ES-I3 (cell line): Measurements from ENCODE around the gene TNRC18.

ENCODE experiments used
- H3K36me3 ChIP-seq: 2 replicates; pipeline ENCODE4 v1.6.1; 2013; ENCODE audit warnings: mild to moderate bottlenecking, low read length, control low read depth, moderate library complexity; ENCODE audit not compliant: insufficient read depth
- H3K4me1 ChIP-seq: 2 replicates; pipeline ENCODE4 v1.6.1; 2013; ENCODE audit warnings: mild to moderate bottlenecking, control low read depth, low read length; ENCODE audit not compliant: insufficient read depth
- H3K9ac ChIP-seq: 2 replicates; pipeline ENCODE4 v1.6.1; 2013; ENCODE audit warnings: low read depth, mild to moderate bottlenecking, low read length, moderate library complexity
- H3K9me3 ChIP-seq: 2 replicates; pipeline ENCODE4 v1.6.1; 2013; ENCODE audit warnings: mild to moderate bottlenecking, low read length, moderate library complexity; ENCODE audit not compliant: control insufficient read depth, insufficient read depth

The TNRC18 gene

DNA sequence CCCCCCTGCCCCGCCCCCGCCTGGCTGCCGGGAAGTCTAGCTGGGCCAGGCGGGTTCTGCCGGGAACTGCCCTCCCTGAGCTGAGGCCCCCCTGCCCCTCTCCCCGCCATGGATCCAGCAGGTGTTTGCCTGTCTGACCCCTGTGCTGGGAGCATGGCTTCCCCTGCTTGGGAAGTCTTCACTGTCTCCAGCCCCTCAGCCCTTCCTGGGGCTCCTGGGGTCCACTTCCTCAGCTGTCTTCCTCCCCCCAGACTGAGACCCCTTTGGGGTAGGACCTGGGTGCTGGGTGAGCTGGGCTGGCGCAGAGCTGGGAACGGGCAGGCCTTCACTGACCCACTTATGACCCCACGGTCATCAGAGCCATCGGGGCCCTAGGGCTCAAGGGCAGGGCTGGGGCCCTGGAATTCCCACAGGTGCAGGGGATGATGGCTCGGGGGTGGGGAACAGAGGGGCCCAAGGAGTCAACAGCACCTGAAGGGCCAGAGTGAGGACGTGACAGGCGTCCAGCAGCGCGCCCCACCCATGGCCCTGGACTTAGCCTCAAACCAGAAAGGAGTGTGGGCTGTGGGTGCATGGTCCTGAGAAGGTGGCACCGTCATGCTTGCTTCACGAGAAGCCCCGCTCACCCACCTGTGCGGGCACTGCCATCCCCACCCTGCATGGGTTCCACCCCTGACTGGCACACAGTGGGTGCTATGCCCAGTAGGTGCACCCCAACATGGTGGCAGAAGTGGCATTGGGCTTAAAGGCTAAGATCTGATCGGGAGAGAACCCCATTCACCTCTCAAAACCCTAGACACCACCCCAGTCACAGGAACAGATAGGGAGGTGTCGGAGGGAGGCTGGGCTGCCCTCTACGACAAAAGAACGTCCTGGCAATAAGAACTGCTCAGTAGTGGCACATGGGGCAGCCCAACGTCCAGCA lies 16.2 kb upstream of the TNRC18 start:
- Histone ChIP-seq H3K9me3 (no peaks in the 10 kb centered on the region), H3K4me1 (no peaks in the 10 kb centered on the region; the same call in 1 of the 2 replicates), H3K9ac (no peak overlapping the region), H3K36me3 (no peaks in the 10 kb centered on the region; the same call in 1 of the 2 replicates)

DNA sequence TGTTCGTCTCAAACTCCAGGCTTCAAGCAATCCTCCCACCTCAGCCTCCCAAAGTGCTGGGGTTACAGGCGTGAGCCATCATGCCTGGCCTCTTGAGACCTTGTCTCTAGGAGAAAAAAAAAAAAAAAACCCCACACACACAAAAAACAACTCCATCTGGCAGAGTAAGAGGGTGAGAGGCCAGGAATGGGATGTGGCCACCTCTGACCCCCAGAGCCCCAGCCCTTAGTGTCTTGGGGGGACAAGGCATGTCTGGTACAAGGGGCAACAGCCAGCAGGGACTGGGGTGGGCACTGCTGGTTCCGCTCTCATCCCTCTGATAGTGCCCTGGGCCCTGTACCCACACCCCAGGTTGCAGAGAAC lies 15.6 kb upstream of the TNRC18 start:
- H3K9ac ChIP-seq = no peak overlapping the region
- no peaks in the 10 kb centered on the region; the same call in 1 of the 2 replicates for H3K36me3 ChIP-seq
- no peaks in the 10 kb centered on the region; the same call in 1 of the 2 replicates for H3K4me1 ChIP-seq
- no peaks in the 10 kb centered on the region for H3K9me3 ChIP-seq

DNA sequence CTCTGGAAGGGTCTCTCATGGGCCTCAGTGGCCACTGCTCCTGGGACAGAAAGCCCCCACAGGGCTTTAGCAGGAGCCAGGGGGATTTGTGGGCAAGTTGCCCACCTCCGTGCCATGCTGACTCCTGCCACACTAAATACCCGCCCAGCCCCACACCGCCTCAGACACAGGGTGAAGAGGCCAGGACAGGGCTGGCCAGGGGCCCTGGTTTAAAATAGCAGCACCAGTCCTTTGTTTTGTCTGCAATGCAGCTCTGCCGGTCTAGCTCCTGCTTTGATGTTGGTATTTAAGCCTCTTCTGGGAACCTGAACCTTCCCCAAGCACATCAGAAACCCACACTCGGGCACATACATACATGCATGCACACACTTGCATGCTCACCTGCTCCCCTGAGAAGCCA lies 14.4 kb upstream of the TNRC18 start:
- H3K9me3 ChIP-seq = no peaks in the 10 kb centered on the region
- peaks cover 2% of the 10 kb centered on the region; the same call in 1 of the 2 replicates for H3K36me3 ChIP-seq
- no peak overlapping the region for H3K9ac ChIP-seq
- H3K4me1 ChIP-seq = no peaks in the 10 kb centered on the region; the same call in 1 of the 2 replicates

DNA sequence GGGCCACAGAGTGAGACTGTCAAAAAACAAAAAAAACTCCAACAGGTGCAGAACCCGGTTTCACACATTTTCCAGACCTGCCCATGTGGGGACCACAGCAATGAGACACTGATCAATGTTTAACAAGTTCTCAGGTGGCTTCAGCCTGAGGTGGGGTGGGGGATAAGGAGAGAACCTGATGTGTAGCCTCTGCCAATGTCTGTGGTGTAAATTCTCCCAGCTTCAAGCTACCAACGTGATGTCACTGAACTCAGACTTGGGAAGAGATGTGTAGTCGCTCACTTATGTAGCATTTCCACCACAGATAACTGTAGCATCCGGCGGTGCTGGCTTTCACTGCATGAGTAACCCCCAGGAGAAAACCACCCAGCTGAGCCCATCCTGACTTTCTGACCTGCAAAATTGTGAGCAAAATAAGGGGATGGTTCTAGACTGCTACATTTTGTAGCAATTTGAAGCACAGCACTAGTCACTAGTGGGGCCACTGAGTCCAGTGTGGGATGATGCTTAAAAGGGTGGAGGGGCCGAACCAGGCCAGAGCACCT lies 13.8 kb upstream of the TNRC18 start:
- H3K9me3 ChIP-seq = no peaks in the 10 kb centered on the region

DNA sequence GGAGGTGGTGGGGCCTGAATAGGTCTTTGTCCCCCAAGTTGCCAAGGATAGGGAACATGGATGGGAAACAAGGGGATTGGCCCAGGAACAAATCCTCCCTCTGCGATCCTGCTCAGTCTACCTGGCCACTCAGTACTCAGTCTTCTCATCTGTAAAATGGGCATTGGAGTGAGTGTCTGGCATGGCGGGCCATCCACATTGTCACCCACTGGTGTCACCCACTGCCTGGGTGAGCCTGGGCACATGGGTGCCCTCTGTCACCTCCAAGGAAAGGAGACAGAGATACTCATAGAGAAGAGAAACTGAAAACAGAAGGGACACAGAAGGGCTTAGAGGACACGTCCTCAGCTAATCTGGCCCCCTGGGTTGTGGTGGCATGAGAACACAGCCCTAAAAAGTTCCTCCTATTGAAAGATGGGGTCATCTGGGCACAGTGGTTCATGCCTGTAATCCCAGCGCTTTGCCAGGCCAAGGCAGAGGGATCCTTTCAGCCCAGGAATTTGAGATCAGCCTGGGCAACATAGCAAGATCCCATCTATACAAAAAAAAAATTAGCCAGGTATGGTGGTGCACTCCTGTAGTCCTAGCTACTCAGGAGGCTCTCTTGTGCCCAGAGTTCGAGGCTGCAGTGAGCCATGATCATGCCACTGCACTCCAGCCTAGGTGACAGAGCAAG lies 12.5 kb upstream of the TNRC18 start:
- Histone ChIP-seq H3K9me3 (no peaks in the 10 kb centered on the region), H3K4me1 (no peaks in the 10 kb centered on the region; the same call in 1 of the 2 replicates), H3K36me3 (peaks cover 2% of the 10 kb centered on the region; the same call in 1 of the 2 replicates), H3K9ac (no peak overlapping the region)

More for the DNA sequence above, 13.8 kb upstream of the TNRC18 start:
- H3K9ac ChIP-seq = no peak overlapping the region
- H3K4me1 ChIP-seq = no peaks in the 10 kb centered on the region; the same call in 1 of the 2 replicates
- peaks cover 2% of the 10 kb centered on the region; the same call in 1 of the 2 replicates for H3K36me3 ChIP-seq

DNA sequence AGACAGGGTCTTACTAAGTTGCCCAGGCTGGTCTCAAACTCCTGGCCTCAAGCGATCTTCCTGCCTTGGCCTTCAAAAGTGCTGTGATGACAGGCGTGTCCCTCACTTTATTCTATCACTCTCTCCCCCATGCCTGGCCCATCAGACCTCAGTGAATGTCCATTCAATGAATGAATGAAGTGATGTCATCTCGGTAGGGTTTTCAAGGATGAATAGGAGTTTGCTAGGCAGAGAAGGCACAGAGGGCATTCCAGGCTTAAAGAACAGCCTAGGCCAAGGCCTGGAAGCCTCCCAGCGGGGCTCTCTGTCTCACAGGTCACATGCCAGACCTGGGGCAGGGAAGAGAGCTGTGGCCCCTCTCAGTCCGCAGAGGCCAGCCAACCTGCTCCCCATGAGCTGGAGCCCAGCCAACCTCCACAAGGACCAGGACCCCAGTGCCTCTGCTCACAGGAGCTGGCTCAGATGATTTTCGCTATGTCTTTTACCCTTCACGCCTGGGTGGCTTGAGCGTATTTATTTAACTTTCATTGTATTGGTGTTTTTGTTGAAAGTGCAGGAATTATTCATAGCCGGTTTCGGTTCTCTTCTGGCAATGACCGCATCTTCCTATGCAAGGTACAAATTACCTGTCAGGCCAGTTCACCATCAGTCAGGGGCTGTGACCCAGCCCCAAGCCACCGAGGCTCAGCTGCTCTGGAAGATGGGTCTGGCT lies 11.8 kb upstream of the TNRC18 start:
- H3K9me3 ChIP-seq = no peaks in the 10 kb centered on the region

DNA sequence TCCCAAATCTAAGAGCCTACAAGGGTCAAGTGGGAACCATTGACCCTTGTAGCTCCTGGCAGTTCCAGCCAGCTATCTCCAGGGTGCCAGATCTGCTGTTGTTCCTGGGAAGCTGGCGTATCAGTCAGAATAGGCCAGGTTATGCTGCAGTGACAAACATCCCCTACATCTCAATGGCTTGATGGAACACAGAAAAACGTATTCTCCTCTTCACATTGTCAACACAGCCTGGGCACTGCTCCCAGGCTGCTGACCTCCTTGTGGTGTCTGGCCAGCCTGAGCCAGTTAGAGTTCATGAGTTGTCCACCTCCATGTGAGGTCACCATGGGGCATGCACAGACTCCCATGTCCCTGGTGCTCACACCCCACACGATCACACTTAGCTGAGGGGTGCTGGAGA lies 9.5 kb upstream of the TNRC18 start:
- Histone ChIP-seq H3K36me3 (peaks cover 2% of the 10 kb centered on the region; the same call in 1 of the 2 replicates), H3K9ac (no peak overlapping the region)

More for the DNA sequence above, 11.8 kb upstream of the TNRC18 start:
- H3K4me1 ChIP-seq = no peaks in the 10 kb centered on the region; the same call in 1 of the 2 replicates
- peaks cover 2% of the 10 kb centered on the region; the same call in 1 of the 2 replicates for H3K36me3 ChIP-seq
- no peak overlapping the region for H3K9ac ChIP-seq

DNA sequence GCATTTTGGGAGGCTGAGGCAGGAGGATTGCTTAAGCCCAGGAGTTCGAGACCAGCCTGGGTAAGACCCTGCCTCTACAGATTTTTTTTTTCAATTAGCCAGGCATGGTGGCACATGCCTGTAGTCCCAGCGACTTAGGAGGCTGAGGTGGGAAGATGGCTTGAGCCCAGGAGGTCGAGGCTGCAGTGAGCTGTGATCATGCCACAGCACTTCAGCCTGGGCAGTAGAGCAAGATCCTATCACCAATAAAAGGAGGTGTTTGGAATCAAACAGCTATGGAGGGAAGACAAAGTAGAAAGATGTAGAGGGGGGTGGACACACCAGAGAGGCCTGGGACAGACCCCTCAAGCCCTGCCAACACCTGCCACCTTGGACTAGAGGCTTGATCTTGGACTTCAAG lies 9.1 kb upstream of the TNRC18 start:
- H3K4me1 ChIP-seq = no peaks in the 10 kb centered on the region; the same call in 1 of the 2 replicates
- H3K9ac ChIP-seq = no peak overlapping the region
- H3K9me3 ChIP-seq = no peaks in the 10 kb centered on the region
- H3K36me3 ChIP-seq = peaks cover 2% of the 10 kb centered on the region; the same call in 1 of the 2 replicates

More for the DNA sequence above, 9.5 kb upstream of the TNRC18 start:
- Histone ChIP-seq H3K4me1 (no peaks in the 10 kb centered on the region; the same call in 1 of the 2 replicates), H3K9me3 (no peaks in the 10 kb centered on the region)

DNA sequence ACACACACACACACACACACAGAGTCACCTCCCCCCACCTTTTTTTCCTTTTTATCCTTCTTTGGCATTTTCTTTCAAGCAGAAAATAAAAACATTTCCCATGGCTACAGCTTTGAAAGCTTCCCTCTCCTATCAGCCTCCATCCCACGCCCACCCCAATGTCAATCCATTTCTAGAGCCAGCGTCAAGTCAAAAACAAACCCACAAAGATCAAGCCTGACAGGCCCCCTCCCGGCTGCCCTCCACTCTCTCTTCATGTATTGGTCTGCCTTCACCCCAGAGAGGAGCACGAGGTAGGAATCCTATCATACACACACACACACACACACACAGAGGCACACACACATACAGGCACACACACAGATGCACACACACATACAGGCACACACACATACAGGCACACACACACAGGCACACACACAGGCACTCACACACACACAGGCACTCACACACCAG lies 8.0 kb upstream of the TNRC18 start:
- no peak overlapping the region for H3K9ac ChIP-seq
- H3K9me3 ChIP-seq = no peaks in the 10 kb centered on the region
- no peaks in the 10 kb centered on the region; the same call in 1 of the 2 replicates for H3K4me1 ChIP-seq
- peaks cover 2% of the 10 kb centered on the region; the same call in 1 of the 2 replicates for H3K36me3 ChIP-seq

DNA sequence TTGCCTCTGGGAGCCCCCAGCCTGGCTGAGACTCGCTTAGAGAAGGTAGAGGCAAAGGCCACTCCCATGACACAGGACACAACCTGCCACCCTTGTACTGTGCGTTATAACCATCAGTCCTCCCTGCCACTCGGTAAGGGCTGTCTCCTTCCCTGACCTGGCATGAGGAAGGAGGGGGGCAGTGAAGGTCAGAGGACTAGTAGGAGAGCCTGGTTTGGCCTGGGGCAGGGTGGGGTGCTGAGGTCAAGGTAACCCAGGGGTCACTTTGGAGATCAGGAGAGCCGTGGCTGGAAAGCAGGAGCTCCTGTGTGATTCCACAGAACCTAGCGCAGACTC lies 6.9 kb upstream of the TNRC18 start:
- H3K9ac ChIP-seq = no peak overlapping the region
- H3K4me1 ChIP-seq = no peaks in the 10 kb centered on the region; the same call in 1 of the 2 replicates
- no peaks in the 10 kb centered on the region for H3K9me3 ChIP-seq
- 0 out of 2 replicates have a peak, but pooled peaks cover 2% of the 10 kb centered on the region for H3K36me3 ChIP-seq

DNA sequence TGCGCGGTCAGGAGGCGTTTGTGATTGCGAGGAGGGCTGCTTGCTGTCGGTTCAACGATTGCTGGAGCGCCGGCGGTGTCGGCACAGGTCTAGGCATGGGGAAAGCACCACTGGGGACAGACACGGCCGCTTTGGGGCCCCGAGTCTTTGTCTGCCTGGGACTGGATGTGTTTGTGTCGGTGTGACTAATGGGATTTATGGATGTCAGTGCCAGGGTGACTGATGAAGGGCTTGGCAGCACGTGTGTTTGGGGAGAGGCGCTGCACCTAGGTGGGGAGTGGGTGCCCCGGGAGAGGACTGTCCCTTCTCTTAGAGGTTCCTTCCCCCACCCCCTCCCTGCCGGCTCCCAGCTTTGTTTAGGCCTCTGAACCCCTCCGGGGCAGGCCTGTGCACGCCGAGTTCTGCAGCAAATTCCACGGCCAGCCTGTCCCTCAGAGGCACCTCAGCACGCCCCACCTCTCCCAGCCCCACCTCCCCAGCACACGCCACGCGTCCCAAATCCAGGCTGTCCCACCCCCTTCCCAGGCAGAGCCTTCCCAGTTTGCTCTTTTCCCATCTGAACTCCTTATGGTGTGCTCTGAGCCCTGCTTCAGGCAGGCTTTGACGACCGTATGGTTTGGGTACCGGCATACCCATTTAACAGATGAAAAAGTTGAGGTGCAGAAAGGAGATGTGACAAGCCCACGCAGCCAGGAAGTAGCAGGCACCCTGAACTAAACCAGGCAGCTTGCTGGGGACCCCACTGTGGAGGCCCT lies 6.4 kb upstream of the TNRC18 start:
- no peaks in the 10 kb centered on the region for H3K9me3 ChIP-seq
- H3K9ac ChIP-seq = peak overlapping the region; percentile 84
- H3K36me3 ChIP-seq = 0 out of 2 replicates have a peak, but pooled peaks cover 2% of the 10 kb centered on the region
- no peaks in the 10 kb centered on the region; the same call in 1 of the 2 replicates for H3K4me1 ChIP-seq

DNA sequence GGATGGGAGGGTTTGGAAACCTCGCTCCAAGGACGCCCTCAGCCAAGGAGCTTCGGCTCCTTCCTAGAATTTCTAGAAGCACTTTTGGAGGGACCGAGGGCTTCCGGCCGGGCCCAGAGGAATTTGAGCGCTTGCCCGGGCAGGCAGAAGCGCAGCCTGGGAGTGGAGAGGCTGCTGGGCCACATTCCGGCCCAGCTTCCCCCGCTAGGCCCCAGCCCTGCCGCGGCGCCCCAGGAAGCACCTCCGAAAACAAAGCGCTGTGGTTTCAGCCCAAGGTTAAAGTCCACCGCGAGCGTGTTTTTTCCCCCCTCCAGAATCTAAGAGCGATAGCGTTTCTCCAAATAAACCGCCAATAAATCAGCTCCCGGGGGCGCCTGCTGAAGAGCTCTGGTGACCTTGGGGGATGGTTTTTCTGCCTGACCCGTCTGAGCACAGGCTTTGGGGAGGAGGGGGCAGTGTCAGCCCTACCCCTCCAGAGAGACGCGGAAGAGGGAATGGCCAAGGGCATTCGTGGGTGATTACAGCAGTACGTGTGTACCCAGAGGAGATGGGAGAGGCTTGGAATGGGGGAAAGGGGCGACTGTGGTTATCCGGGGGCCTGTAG lies 5.7 kb upstream of the TNRC18 start:
- Histone ChIP-seq H3K9ac (peak overlapping the region; percentile 84), H3K36me3 (0 out of 2 replicates have a peak, but pooled peaks cover 2% of the 10 kb centered on the region), H3K9me3 (no peaks in the 10 kb centered on the region), H3K4me1 (no peaks in the 10 kb centered on the region; the same call in 1 of the 2 replicates)
